GM12878 (cell line): Measurements from ENCODE around the gene PHLPP1. TPM values are rescaled to one million over a fixed set of nuclear protein-coding genes. Genes with fewer than 3 reads are reported as not detected.

Experiments used
- ATAC-seq: fragments of 200-7000 bp; cut with Tn5 transposase; 3 replicates; pipeline ENCODE4 v1.9.1; 2020; ENCODE audit warnings: mild to moderate bottlenecking, moderate library complexity
- BruUV-seq: library from RNA; stranded (reverse); fragments of 400-500 nt; replicated peaks from 2 replicates; lab custom pipeline; 2021; lab: Mats Ljungman, UMichigan
- CTCF ChIA-PET: fragments of 300-600 bp; sonication (Branson Sonifier 250); formaldehyde crosslinking; extraction: SDS; loops from one replicate; lab custom pipeline; 2021; ENCODE audit warnings: inconsistent platforms; lab: Yijun Ruan, JAX
- POLR2A ChIA-PET: fragments of 350-600 bp; formaldehyde crosslinking; extraction: SDS; loops from one replicate; lab custom pipeline; 2021; ENCODE audit warnings: inconsistent platforms; lab: Charles Lee
- RAD21 ChIA-PET: fragments of 300-600 bp; sonication (Branson Sonifier 250); formaldehyde crosslinking; loops from one replicate; lab custom pipeline; 2023; ENCODE audit warnings: antibody characterized with exemption; ENCODE audit not compliant: unreplicated experiment; lab: Charles Lee
- SMC1A ChIA-PET: fragments of 300-600 bp; sonication (Branson Sonifier 250); formaldehyde crosslinking; loops from one replicate; lab custom pipeline; 2023; ENCODE audit not compliant: unreplicated experiment, uncharacterized antibody; lab: Charles Lee
- DNase-seq: peaks from one replicate; pipeline ENCODE4 v3.0.0-alpha.2; 2011; ENCODE audit warnings: low read depth, low spot score
- FAIRE-seq: peaks from 3 replicates; lab custom pipeline; 2011; peaks lifted over from hg19 to GRCh38; lab: Jason Lieb, UNC
- H2AFZ ChIP-seq: 2 replicates; pipeline ENCODE4 v1.6.0; 2011; ENCODE audit warnings: low read depth, low read length, control low read depth; ENCODE audit not compliant: control insufficient read depth
- H3K27ac ChIP-seq: 2 replicates; pipeline ENCODE4 v1.5.1; 2011; ENCODE audit warnings: control low read depth; ENCODE audit not compliant: control insufficient read depth, insufficient read depth
- H3K27me3 ChIP-seq, 2 experiments: replicated peaks in 1 of 2; 2 replicates each; pipeline versions ENCODE4 v1.6.0 to v1.6.1; 2011; ENCODE audit warnings: low read length in 1 of 2; ENCODE audit not compliant: control insufficient read depth in 2 of 2, insufficient read depth in 2 of 2
- H3K36me3 ChIP-seq, 2 experiments: 2 replicates each; pipeline ENCODE4 v1.5.1; 2011; ENCODE audit warnings: low read length in 1 of 2; ENCODE audit not compliant: control insufficient read depth in 2 of 2, insufficient read depth in 2 of 2
- H3K4me1 ChIP-seq: 2 replicates; pipeline ENCODE4 v1.6.1; 2011; ENCODE audit warnings: mild to moderate bottlenecking, low read length, moderate library complexity, mixed read lengths; ENCODE audit not compliant: control insufficient read depth, insufficient read depth
- H3K4me2 ChIP-seq: 2 replicates; pipeline ENCODE4 v1.6.0; 2011; ENCODE audit warnings: control low read depth; ENCODE audit not compliant: control insufficient read depth, insufficient read depth
- H3K4me3 ChIP-seq: fragments of 200-600 bp; sonication (generic); 2 replicates; pipeline ENCODE4 v1.5.1; 2016
- H3K79me2 ChIP-seq: 2 replicates; pipeline ENCODE4 v1.6.0; 2011; ENCODE audit warnings: low read length; ENCODE audit not compliant: control insufficient read depth, insufficient read depth
- H3K9ac ChIP-seq: 2 replicates; pipeline ENCODE4 v1.8.0; 2011; ENCODE audit warnings: low read length, control low read depth, mixed read lengths; ENCODE audit not compliant: control insufficient read depth, insufficient read depth
- H3K9me3 ChIP-seq: replicated peaks from 3 replicates; pipeline ENCODE4 v1.5.1; 2011; ENCODE audit warnings: mild to moderate bottlenecking, low read length; ENCODE audit not compliant: control insufficient read depth, insufficient read depth
- H4K20me1 ChIP-seq: 2 replicates; pipeline ENCODE4 v1.6.0; 2011; ENCODE audit not compliant: control insufficient read depth, insufficient read depth
- BHLHE40 ChIP-seq, 2 experiments: fragments of 450-650 bp in 1 of 2; IDR thresholded peaks; 2 replicates each; pipeline ENCODE4 v1.6.1; 2011 to 2017; ENCODE audit warnings: low read depth in 2 of 2, borderline replicate concordance in 1 of 2, improper control_type of control experiment in 1 of 2, low read length in 1 of 2, mild to moderate bottlenecking in 1 of 2
- CREB1 ChIP-seq: IDR thresholded peaks from 2 replicates; pipeline ENCODE4 v1.6.1; 2012; ENCODE audit warnings: low read depth, mild to moderate bottlenecking, inconsistent platforms
- DPF2 ChIP-seq: fragments of 450-650 bp; IDR thresholded peaks from 2 replicates; pipeline ENCODE4 v1.6.1; 2017; ENCODE audit warnings: mild to moderate bottlenecking
- EP300 ChIP-seq, 2 experiments: fragments of 150-350 bp in 1 of 2; IDR thresholded peaks; 2 replicates each; pipeline ENCODE4 v1.6.1; 2011 to 2012; ENCODE audit warnings: low read depth in 2 of 2, low read length in 2 of 2, borderline replicate concordance in 1 of 2, improper control_type of control experiment in 1 of 2, inconsistent platforms in 1 of 2; ENCODE audit not compliant: control insufficient read depth in 1 of 2
- KAT2A ChIP-seq: conservative IDR thresholded peaks from 2 replicates; pipeline ENCODE4 v1.6.1; 2011; ENCODE audit warnings: low read depth, low read length; ENCODE audit not compliant: control insufficient read depth
- NFIC ChIP-seq: IDR thresholded peaks from 2 replicates; pipeline ENCODE4 v1.6.1; 2012; ENCODE audit warnings: low read depth, mild to moderate bottlenecking, inconsistent platforms, low read length, moderate library complexity
- NR2C1 ChIP-seq: fragments of 450-650 bp; IDR thresholded peaks from 2 replicates; pipeline ENCODE4 v1.6.1; 2017; ENCODE audit warnings: antibody characterized with exemption, mild to moderate bottlenecking, moderate library complexity
- SIN3A ChIP-seq: IDR thresholded peaks from 2 replicates; pipeline ENCODE4 v1.6.1; 2012; ENCODE audit warnings: low read depth, low read length, improper control_type of control experiment
- SKIL ChIP-seq: fragments of 450-650 bp; IDR thresholded peaks from 2 replicates; pipeline ENCODE4 v1.6.1; 2017; ENCODE audit warnings: mild to moderate bottlenecking, low read depth, inconsistent platforms; ENCODE audit not compliant: poor library complexity, severe bottlenecking
- TCF7 ChIP-seq: IDR thresholded peaks from 2 replicates; pipeline ENCODE4 v1.6.1; 2014; ENCODE audit warnings: antibody characterized with exemption, borderline replicate concordance
- ZNF207 ChIP-seq: fragments of 450-650 bp; IDR thresholded peaks from 2 replicates; pipeline ENCODE4 v1.6.1; 2014; ENCODE audit warnings: antibody characterized with exemption, mild to moderate bottlenecking, borderline replicate concordance
- ZNF274 ChIP-seq: IDR thresholded peaks from one replicate; pipeline ENCODE4 v1.8.0; 2011; ENCODE audit not compliant: insufficient read length, insufficient read depth
- ZNF592 ChIP-seq: fragments of 450-650 bp; IDR thresholded peaks from 2 replicates; pipeline ENCODE4 v1.6.1; 2017; ENCODE audit warnings: mild to moderate bottlenecking, moderate library complexity
- WGBS: methylation state at CpG from one replicate; pipeline ENCODE4 v1.1.6; 2016; ENCODE audit warnings: low lambda C conversion rate; ENCODE audit not compliant: insufficient replicate concordance, insufficient coverage; ENCODE audit errors: missing lambda C conversion rate; 5-methylcytosine and 5-hydroxymethylcytosine counted together
- in situ Hi-C: fragments of 300-500 bp; cut with MboI; formaldehyde crosslinking; loops from 9 replicates; pipeline ENCODE4 v1.14.3; 2018; ENCODE audit warnings: mixed read lengths
- intact Hi-C: fragments of 100-400 bp; cut with micrococcal nuclease; formaldehyde crosslinking; loops from one replicate; pipeline ENCODE4 v1.14.2; 2022; ENCODE audit not compliant: unreplicated experiment
- polyA plus RNA-seq, 11 experiments: library from polyadenylated mRNA; depleted of rRNA in 4 of 11; unstranded in 6 of 11; stranded (reverse) in 5 of 11; fragments of >200 nt; fragmentation: Nextera tagmentation in 4 of 11; fragmentation: Illumina TruSeq in 1 of 11; extraction: Ambion mirVana in 4 of 11; extraction: Trizol in 1 of 11; gene quantifications; 1 replicate in 1 of 11; 2 replicates in 10 of 11; pipeline versions ENCODE4 v1.2.1 to v1.2.3, GENCODE V29; 2011 to 2016; ENCODE audit warnings: inconsistent platforms in 2 of 11, missing spikeins in 2 of 11, low read depth in 1 of 11
- total RNA-seq, 4 experiments: library from RNA; depleted of rRNA in 3 of 4; stranded (reverse); fragments of >200 nt in 3 of 4; fragmentation: Illumina TruSeq in 1 of 4; extraction: Trizol in 1 of 4; gene quantifications; 2 replicates each; pipeline versions ENCODE4 v1.2.1 to v1.2.3, GENCODE V29; 2013 to 2021
- TF ChIP-seq, protein P1 (sequence below): IDR thresholded peaks from 2 replicates; pipeline ENCODE4 v1.6.1; 2012; ENCODE audit warnings: low read length, inconsistent platforms

PHLPP1 gene
- total and polyA plus RNA-seq, 10 of the 15 experiments (the other 5 are each of a cell fraction or from before 2014, with no cell fraction given), result 0.42 to 7.0 (median 1.9) TPM

GRCh38 chr18:62784338-62784965 lies 69.1 kb downstream of the PHLPP1 start (continued):
- TF ChIP-seq ZNF274 (no peak), ZNF207 (no peak), BHLHE40 (IDR thresholded peaks at IDR 0.05; ENCODE audit: borderline replicate concordance in 1 of 2, low read depth in 2 of 2, low read length in 1 of 2) (no peak)
- TF ChIP-seq, protein P1, sequence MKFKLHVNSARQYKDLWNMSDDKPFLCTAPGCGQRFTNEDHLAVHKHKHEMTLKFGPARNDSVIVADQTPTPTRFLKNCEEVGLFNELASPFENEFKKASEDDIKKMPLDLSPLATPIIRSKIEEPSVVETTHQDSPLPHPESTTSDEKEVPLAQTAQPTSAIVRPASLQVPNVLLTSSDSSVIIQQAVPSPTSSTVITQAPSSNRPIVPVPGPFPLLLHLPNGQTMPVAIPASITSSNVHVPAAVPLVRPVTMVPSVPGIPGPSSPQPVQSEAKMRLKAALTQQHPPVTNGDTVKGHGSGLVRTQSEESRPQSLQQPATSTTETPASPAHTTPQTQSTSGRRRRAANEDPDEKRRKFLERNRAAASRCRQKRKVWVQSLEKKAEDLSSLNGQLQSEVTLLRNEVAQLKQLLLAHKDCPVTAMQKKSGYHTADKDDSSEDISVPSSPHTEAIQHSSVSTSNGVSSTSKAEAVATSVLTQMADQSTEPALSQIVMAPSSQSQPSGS, result peak; percentile 82

- SMC1A ChIA-PET, result interaction anchor here (1.1 kb wide), 1 partner anchor 63 kb away, joined by 3 read pairs; no protein-coding TSS in a partner anchor
- Histone ChIP-seq H3K4me2 (peak overlapping the region; percentile 66; the same call in 1 of the 2 replicates), H3K27ac (peak overlapping the region; percentile 22; the same call in 1 of the 2 replicates), H3K27me3 (no peaks in the 10 kb centered on the region), H4K20me1 (no peaks in the 10 kb centered on the region), H2AFZ (no peak overlapping the region), H3K9ac (no peak overlapping the region), H3K9me3 (no peaks in the 10 kb centered on the region), H3K4me1 (0 out of 2 replicates have a peak, but pooled peaks cover 5% of the 10 kb centered on the region), H3K36me3 (no peaks in the 10 kb centered on the region), H3K79me2 (peaks cover 4% of the 10 kb centered on the region), H3K4me3 (no peak overlapping the region)
- DNase-seq, result no peak
- peak; percentile 81 for ATAC-seq
- CTCF ChIA-PET, result no interaction called here
- TF ChIP-seq EP300 (IDR thresholded peaks at IDR 0.05; ENCODE audit: borderline replicate concordance in 1 of 2, control insufficient read depth in 1 of 2, low read depth in 2 of 2, low read length in 2 of 2) (peak in 1 of 2 experiments; percentile 1; a peak in 2 of 4 replicates), SIN3A (no peak), DPF2 (0 out of 2 replicates have a peak, but pooled peaks have one; percentile 5), CREB1 (0 out of 2 replicates have a peak, but pooled peaks have one; percentile 1), ZNF592 (no peak), TCF7 (no peak), KAT2A (no peak), SKIL (no peak), NFIC (0 out of 2 replicates have a peak, but pooled peaks have one; percentile 7), NR2C1 (no peak)
- POLR2A ChIA-PET, result no interaction called here
- WGBS, result 69% methylated on average over 3 of the region's 3 CpGs
- BruUV-seq, result no TSS peak
- in situ Hi-C loops (no loop called here), intact Hi-C loops (no loop called here)
- no peak for FAIRE-seq
- RAD21 ChIA-PET, result interaction anchor here (1.7 kb wide), 1 partner anchor 68 kb away, joined by 6 read pairs; no protein-coding TSS in a partner anchor
Measured at GRCh38 chr18:62784966-62785413, 69.6 kb downstream of the PHLPP1 start.
